Prostate gland (tissue), 2 donors: ENCODE results near the gene STARD10. TPM values are rescaled to one million over a fixed set of nuclear protein-coding genes. Genes with fewer than 3 reads are reported as not detected.

Experiments used
- DNase-seq: peaks from one replicate; pipeline ENCODE4 v3.0.0-alpha.2; 2019; ENCODE audit warnings: low spot score
- H3K27ac ChIP-seq, 2 donors: fragments of 200-600 bp; sonication (generic); 2 replicates each; pipeline ENCODE4 v1.5.1; 2017 to 2019
- H3K27me3 ChIP-seq: fragments of 200-600 bp; sonication (generic); replicated peaks from 2 replicates; pipeline ENCODE4 v1.5.1; 2019; ENCODE audit not compliant: insufficient read depth
- H3K36me3 ChIP-seq, 2 donors: fragments of 200-600 bp; sonication (generic); 1 replicate in 1 of 2; 2 replicates in 1 of 2; pipeline versions ENCODE4 v1.5.1 to v1.8.1; 2017 to 2019
- H3K4me1 ChIP-seq: fragments of 200-600 bp; sonication (generic); replicated peaks from 2 replicates; pipeline ENCODE4 v1.5.1; 2019
- H3K4me3 ChIP-seq, 2 donors: fragments of 200-600 bp; sonication (generic); 2 replicates each; pipeline ENCODE4 v1.5.1; 2017 to 2019
- H3K9me3 ChIP-seq: fragments of 200-600 bp; sonication (generic); 2 replicates; pipeline ENCODE4 v1.5.1; 2017
- CTCF ChIP-seq, 4 experiments: fragments of 200-600 bp in 2 of 4; fragments of 450-650 bp in 2 of 4; sonication (generic) in 2 of 4; IDR thresholded peaks; 1 replicate in 3 of 4; 2 replicates in 1 of 4; pipeline ENCODE4 v1.5.1; 2016 to 2019; ENCODE audit warnings: antibody characterized with exemption in 4 of 4, mild to moderate bottlenecking in 2 of 4, moderate library complexity in 2 of 4
- POLR2A ChIP-seq: fragments of 450-650 bp; IDR thresholded peaks from one replicate; pipeline ENCODE4 v1.6.1; 2016; ENCODE audit warnings: antibody characterized with exemption, mild to moderate bottlenecking
- POLR2AphosphoS5 ChIP-seq: sonication (generic); formaldehyde crosslinking; IDR thresholded peaks from one replicate; pipeline ENCODE4 v1.6.1; 2017; ENCODE audit warnings: antibody characterized with exemption
- WGBS: methylation state at CpG from one replicate; pipeline ENCODE4 v1.1.5; 2018; 5-methylcytosine and 5-hydroxymethylcytosine counted together
- intact Hi-C: fragments of 100-400 bp; cut with DNase I; formaldehyde crosslinking; loops from one replicate; pipeline ENCODE4 v1.14.2; 2022
- total RNA-seq, 2 donors: library from RNA; depleted of rRNA; stranded (reverse); fragments of >200 nt; gene quantifications; one replicate each; pipeline ENCODE4 v1.1.0, GENCODE V29; 2016

Gene STARD10
- total RNA-seq, 2 donors from 2014 or later = 132 to 208 TPM

DNA sequence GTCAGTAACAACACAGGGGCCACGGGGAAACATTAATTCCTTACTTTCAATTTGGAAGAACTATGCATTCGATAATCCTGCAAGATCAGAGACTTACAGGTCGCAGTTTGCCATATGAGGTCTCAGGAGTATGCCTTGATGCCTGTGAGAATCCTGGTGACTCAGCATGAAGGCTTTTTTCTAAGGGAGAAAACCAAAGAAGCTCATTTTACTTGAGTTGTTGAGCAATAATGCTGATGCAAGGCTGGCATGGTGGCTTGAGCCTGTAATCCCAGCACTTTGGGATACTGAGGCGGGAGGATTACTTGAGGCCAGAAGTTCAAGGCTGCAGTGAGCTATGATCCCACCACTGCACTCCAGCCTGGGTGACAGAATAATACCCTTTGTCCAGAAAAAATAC lies 46.9 kb upstream of the STARD10 start:
- 91% methylated on average over 4 of the region's 4 CpGs for WGBS
- intact Hi-C loops = no loop called here
- Histone ChIP-seq H3K27me3 (no peaks in the 10 kb centered on the region), H3K36me3 (no peaks in the 10 kb centered on the region), H3K9me3 (no peaks in the 10 kb centered on the region), H3K27ac (no peak overlapping the region), H3K4me1 (no peaks in the 10 kb centered on the region), H3K4me3 (no peak overlapping the region)
- DNase-seq = no peak
- no peak for TF ChIP-seq CTCF (IDR thresholded peaks at IDR 0.05)
- TF ChIP-seq POLR2A = no peak
- no peak for TF ChIP-seq POLR2AphosphoS5

GRCh38 chr11:72838691-72839305 lies 45.0 kb upstream of the STARD10 start:
- Histone ChIP-seq H3K36me3 (no peaks in the 10 kb centered on the region), H3K4me3 (no peak overlapping the region), H3K27me3 (no peaks in the 10 kb centered on the region), H3K27ac (no peak overlapping the region), H3K9me3 (no peaks in the 10 kb centered on the region), H3K4me1 (peaks cover 3% of the 10 kb centered on the region)
- WGBS = 79% methylated on average over 4 of the region's 4 CpGs
- DNase-seq = no peak
- intact Hi-C loops = loop anchor here (10.0 kb wide), 1 partner anchor 306 kb away; the partner anchor contains the start of gene FCHSD2
- TF ChIP-seq POLR2A = no peak

DNA sequence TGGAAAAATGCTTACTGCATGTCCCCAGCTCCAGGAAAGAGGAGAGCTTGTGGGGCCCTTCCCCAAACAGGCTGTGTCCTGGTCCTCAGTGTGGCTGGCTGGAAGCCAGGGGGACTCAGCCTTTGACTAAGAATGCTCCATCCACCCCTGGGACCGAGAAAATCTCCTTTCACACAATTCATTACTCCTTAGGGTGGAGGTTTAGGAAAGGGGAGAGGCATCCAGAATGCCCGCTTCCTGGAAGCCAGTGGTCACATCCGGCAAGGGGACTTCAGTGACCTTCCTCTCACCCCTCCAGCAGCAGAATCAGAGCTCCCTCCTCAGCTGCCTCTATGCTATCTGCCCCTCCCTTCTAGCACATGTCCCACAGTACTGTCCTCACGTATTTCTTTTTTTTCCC lies 42.3 kb upstream of the STARD10 start:
- Histone ChIP-seq H3K27ac (no peak overlapping the region), H3K27me3 (no peaks in the 10 kb centered on the region), H3K36me3 (no peaks in the 10 kb centered on the region), H3K9me3 (no peaks in the 10 kb centered on the region), H3K4me3 (no peak overlapping the region), H3K4me1 (peaks cover 5% of the 10 kb centered on the region)
- no peak for DNase-seq
- TF ChIP-seq POLR2AphosphoS5 (no peak), POLR2A (no peak), CTCF (IDR thresholded peaks at IDR 0.05) (no peak)
- 70% methylated on average over 4 of the region's 4 CpGs for WGBS
- intact Hi-C loops = loop anchor here (10.0 kb wide), 1 partner anchor 309 kb away; the partner anchor contains the start of gene FCHSD2

DNA sequence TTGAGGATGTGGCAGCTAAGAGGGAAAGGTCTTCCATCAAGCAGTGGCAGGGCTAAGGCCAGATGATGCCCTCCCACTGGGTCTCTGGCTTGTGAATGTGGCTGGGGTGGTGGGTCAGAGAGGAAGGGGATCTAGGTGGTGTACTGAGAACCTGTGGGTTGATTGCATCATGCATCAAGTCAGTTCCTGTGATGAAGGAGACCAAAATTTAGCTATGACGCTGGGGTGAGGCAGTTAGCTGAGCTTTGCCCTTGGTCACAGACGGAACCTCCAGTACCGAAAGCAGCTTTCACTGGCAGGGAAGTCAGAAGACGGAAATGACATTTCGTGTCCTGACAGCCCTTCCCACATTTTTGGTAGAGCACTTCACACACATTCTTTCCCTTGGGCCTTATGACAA lies 41.1 kb upstream of the STARD10 start:
- H3K9me3 ChIP-seq = no peaks in the 10 kb centered on the region
- H3K4me3 ChIP-seq = no peak overlapping the region
- intact Hi-C loops = loop anchor here (5.0 to 10.0 kb wide), 2 partner anchors 310 to 407 kb away; partner anchors contain the start of gene FCHSD2
- peak overlapping the region; percentile 6 to 38 for H3K27ac ChIP-seq
- H3K27me3 ChIP-seq = no peaks in the 10 kb centered on the region
- H3K36me3 ChIP-seq = no peaks in the 10 kb centered on the region
- 72% methylated on average over 5 of the region's 5 CpGs for WGBS
- TF ChIP-seq POLR2AphosphoS5 (no peak), CTCF (IDR thresholded peaks at IDR 0.05) (no peak), POLR2A (no peak)
- H3K4me1 ChIP-seq = peaks cover 5% of the 10 kb centered on the region
- DNase-seq = no peak

- Histone ChIP-seq H3K36me3 (no peaks in the 10 kb centered on the region), H3K4me3 (no peak overlapping the region), H3K4me1 (peaks cover 5% of the 10 kb centered on the region), H3K27me3 (no peaks in the 10 kb centered on the region), H3K9me3 (no peaks in the 10 kb centered on the region), H3K27ac (peak overlapping the region; percentile 15 to 48)
- TF ChIP-seq POLR2AphosphoS5 = peak; percentile 9
- no peak for TF ChIP-seq CTCF (IDR thresholded peaks at IDR 0.05)
- TF ChIP-seq POLR2A = no peak
- intact Hi-C loops = loop anchor here (5.0 to 10.0 kb wide), 2 partner anchors 311 to 408 kb away; partner anchors contain the start of gene FCHSD2
- 45% methylated on average over 8 of the region's 8 CpGs for WGBS
- DNase-seq = no peak
Measured at GRCh38 chr11:72833811-72834493, 40.1 kb upstream of the STARD10 start.
